IMR-90 (cell line): ENCODE data around the gene PRLR. TPM values are rescaled to one million over a fixed set of nuclear protein-coding genes. Genes with fewer than 3 reads are reported as not detected.

ENCODE experiments used
- ATAC-seq: fragments of 200-7000 bp; cut with Tn5 transposase; 2 replicates; pipeline ENCODE4 v1.9.1; 2020; ENCODE audit warnings: low read depth, mild to moderate bottlenecking, moderate library complexity
- BruUV-seq: library from RNA; stranded (reverse); fragments of 400-500 nt; replicated peaks from 2 replicates; lab custom pipeline; 2021; lab: Mats Ljungman, UMichigan
- CTCF ChIA-PET: fragments of 300-600 bp; formaldehyde crosslinking; extraction: SDS; loops from one replicate; lab custom pipeline; 2021; ENCODE audit warnings: antibody characterized with exemption; lab: Yijun Ruan, JAX
- POLR2A ChIA-PET: fragments of 300-600 bp; sonication (Branson Sonifier 250); formaldehyde crosslinking; loops from one replicate; lab custom pipeline; 2022; ENCODE audit warnings: antibody characterized with exemption; ENCODE audit not compliant: unreplicated experiment; lab: Charles Lee
- DNase-seq: peaks from one replicate; pipeline ENCODE4 v3.0.0; 2013
- H2AFZ ChIP-seq: replicated peaks from 2 replicates; pipeline ENCODE3; 2013; ENCODE audit warnings: low read length, mild to moderate bottlenecking; ENCODE audit not compliant: poor library complexity
- H2AK5ac ChIP-seq: 2 replicates; pipeline ENCODE4 v1.6.1; 2013; ENCODE audit warnings: low read depth, low read length, inconsistent platforms
- H2AK9ac ChIP-seq: replicated peaks from 2 replicates; pipeline ENCODE3; 2013; ENCODE audit warnings: mild to moderate bottlenecking, low read depth, low read length, moderate library complexity; ENCODE audit not compliant: poor library complexity
- H2BK120ac ChIP-seq: 2 replicates; pipeline ENCODE4 v1.6.1; 2013; ENCODE audit warnings: low read depth, low read length, inconsistent platforms
- H2BK15ac ChIP-seq: 3 replicates; pipeline ENCODE4 v1.6.1; 2013; ENCODE audit warnings: low read depth, low read length, inconsistent platforms
- H2BK20ac ChIP-seq: 2 replicates; pipeline ENCODE4 v1.6.1; 2013; ENCODE audit warnings: low read depth, mild to moderate bottlenecking, inconsistent platforms, low read length, moderate library complexity
- H2BK5ac ChIP-seq: 2 replicates; pipeline ENCODE4 v1.6.1; 2013; ENCODE audit warnings: mild to moderate bottlenecking, low read depth, low read length, inconsistent platforms; ENCODE audit not compliant: poor library complexity, severe bottlenecking
- H3K14ac ChIP-seq: replicated peaks from 2 replicates; pipeline ENCODE4 v1.6.1; 2013; ENCODE audit warnings: low read depth, low read length, inconsistent platforms
- H3K18ac ChIP-seq: 2 replicates; pipeline ENCODE4 v1.6.1; 2013; ENCODE audit warnings: low read depth, low read length, control low read depth
- H3K23ac ChIP-seq: 2 replicates; pipeline ENCODE4 v1.6.1; 2013; ENCODE audit warnings: low read depth, low read length, inconsistent platforms
- H3K27ac ChIP-seq: 2 replicates; pipeline ENCODE4 v1.5.1; 2013; ENCODE audit warnings: mild to moderate bottlenecking, control low read depth, low read length; ENCODE audit not compliant: insufficient read depth
- H3K27me3 ChIP-seq: 2 replicates; pipeline ENCODE4 v1.6.1; 2013; ENCODE audit warnings: low read length; ENCODE audit not compliant: control insufficient read depth, insufficient read depth
- H3K36me3 ChIP-seq: 2 replicates; pipeline ENCODE4 v1.6.1; 2013; ENCODE audit warnings: low read length, mixed read lengths; ENCODE audit not compliant: control insufficient read depth, insufficient read depth
- H3K4ac ChIP-seq: 2 replicates; pipeline ENCODE4 v1.6.1; 2013; ENCODE audit warnings: low read depth, low read length, inconsistent platforms
- H3K4me1 ChIP-seq: 2 replicates; pipeline ENCODE4 v1.6.1; 2013; ENCODE audit warnings: low read length, mixed read lengths; ENCODE audit not compliant: control insufficient read depth, insufficient read depth
- H3K4me2 ChIP-seq: 2 replicates; pipeline ENCODE4 v1.6.1; 2013; ENCODE audit warnings: low read depth, mild to moderate bottlenecking, control low read depth, low read length, moderate library complexity
- H3K4me3 ChIP-seq: 2 replicates; pipeline ENCODE4 v1.5.1; 2013; ENCODE audit warnings: low read depth, mild to moderate bottlenecking, control low read depth, low read length, moderate library complexity; ENCODE audit not compliant: insufficient read depth
- H3K56ac ChIP-seq: 2 replicates; pipeline ENCODE4 v1.6.1; 2013; ENCODE audit warnings: low read length, inconsistent platforms; ENCODE audit not compliant: insufficient read depth; ENCODE audit errors: extremely low read depth
- H3K79me1 ChIP-seq, 2 experiments: 2 replicates each; pipeline ENCODE4 v1.6.1; 2013; ENCODE audit warnings: low read length in 2 of 2, inconsistent platforms in 1 of 2, low read depth in 1 of 2
- H3K9ac ChIP-seq: 2 replicates; pipeline ENCODE4 v1.6.1; 2013; ENCODE audit warnings: low read depth, low read length, control low read depth
- H3K9me1 ChIP-seq: 2 replicates; pipeline ENCODE4 v1.6.1; 2013; ENCODE audit warnings: low read length, inconsistent platforms; ENCODE audit not compliant: insufficient read depth
- H3K9me3 ChIP-seq: 2 replicates; pipeline ENCODE4 v1.6.1; 2013; ENCODE audit warnings: low read length; ENCODE audit not compliant: control insufficient read depth, insufficient read depth
- H4K20me1 ChIP-seq: 2 replicates; pipeline ENCODE4 v1.6.1; 2013; ENCODE audit warnings: low read length, inconsistent platforms; ENCODE audit not compliant: insufficient read depth
- H4K5ac ChIP-seq: 2 replicates; pipeline ENCODE4 v1.6.1; 2013; ENCODE audit warnings: mild to moderate bottlenecking, low read depth, low read length, control low read depth
- H4K8ac ChIP-seq, 2 experiments: 2 replicates each; pipeline ENCODE4 v1.6.1; 2013; ENCODE audit warnings: low read depth in 2 of 2, low read length in 2 of 2, control low read depth in 1 of 2, inconsistent platforms in 1 of 2
- H4K91ac ChIP-seq: 2 replicates; pipeline ENCODE4 v1.6.1; 2013; ENCODE audit warnings: low read depth, low read length, inconsistent platforms; ENCODE audit not compliant: insufficient read depth
- MAFK ChIP-seq: IDR thresholded peaks from 2 replicates; pipeline ENCODE4 v1.6.1; 2012; ENCODE audit warnings: low read depth, low read length, improper control_type of control experiment
- dilution Hi-C: fragments of 300-500 bp; cut with HindIII; formaldehyde crosslinking; loops from one replicate; pipeline ENCODE4 v1.14.3; 2018; ENCODE audit warnings: low sequenced_read_pairs; ENCODE audit not compliant: unreplicated experiment
- in situ Hi-C: fragments of 300-500 bp; cut with MboI; formaldehyde crosslinking; loops from 3 replicates; pipeline ENCODE4 v1.14.3; 2019; ENCODE audit warnings: low sequenced_read_pairs, inconsistent platforms, mixed read lengths
- intact Hi-C: fragments of 100-400 bp; cut with micrococcal nuclease; formaldehyde crosslinking; loops from 2 replicates; pipeline ENCODE4 v1.10.0; 2022
- polyA plus RNA-seq, 3 experiments: library from polyadenylated mRNA; depleted of rRNA; stranded (reverse); fragments of >200 nt; gene quantifications; 2 replicates each; pipeline ENCODE4 v1.2.3, GENCODE V29; 2012; ENCODE audit warnings: low replicate concordance in 1 of 3
- total RNA-seq: library from RNA; depleted of rRNA; stranded (reverse); fragments of >200 nt; gene quantifications from 2 replicates; pipeline ENCODE4 v1.2.3, GENCODE V29; 2012
- TF ChIP-seq, protein P1 (sequence below): fragments of 150-350 bp; IDR thresholded peaks from 2 replicates; pipeline ENCODE4 v1.6.1; 2017; ENCODE audit warnings: mild to moderate bottlenecking, antibody characterized with exemption, low read length, low read depth

The PRLR gene
- total and polyA plus RNA-seq, 2 of the 4 experiments (the other 2 are of a cell fraction): 0.24 to 0.54 TPM

DNA sequence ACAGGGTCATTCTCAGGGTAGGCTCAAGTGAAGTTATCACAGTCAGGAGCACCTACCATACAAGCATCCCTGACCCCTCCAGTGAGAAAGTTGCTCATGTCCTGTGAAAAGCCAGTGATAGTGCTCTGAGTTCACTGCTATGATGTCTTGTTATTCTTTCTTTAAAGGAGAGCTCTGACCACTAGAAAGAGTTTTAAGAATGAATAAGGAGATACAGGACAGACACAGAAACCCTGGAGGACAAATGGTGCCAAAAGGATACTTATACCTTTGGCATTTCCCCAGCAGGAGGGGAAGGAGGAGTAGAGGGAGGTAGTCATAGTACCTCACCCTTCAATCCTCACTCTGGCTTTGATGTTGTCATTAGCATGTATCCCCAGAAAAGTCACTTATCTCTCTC is 98.6 kb downstream of the PRLR start:
- no peaks in the 10 kb centered on the region for H3K36me3 ChIP-seq
- no peak overlapping the region for H4K5ac ChIP-seq
- H2BK5ac ChIP-seq: no peak overlapping the region
- H4K91ac ChIP-seq: no peak overlapping the region
- POLR2A ChIA-PET: no interaction called here
- CTCF ChIA-PET: no interaction called here
- H2AFZ ChIP-seq: no peak overlapping the region
- H3K4me3 ChIP-seq: no peak overlapping the region
- no peak overlapping the region for H4K8ac ChIP-seq
- H3K9me3 ChIP-seq: no peaks in the 10 kb centered on the region
- dilution Hi-C loops: no loop called here
- peaks cover 15% of the 10 kb centered on the region for H3K4me1 ChIP-seq
- no peaks in the 10 kb centered on the region for H4K20me1 ChIP-seq
- DNase-seq (peak; percentile 55), ATAC-seq (no peak)
- peak overlapping the region; percentile 29; the same call in 1 of the 3 replicates for H2BK15ac ChIP-seq
- 0 out of 2 replicates have a peak overlapping the region, but pooled peaks have one; percentile 37 for H3K14ac ChIP-seq
- H3K23ac ChIP-seq: peak overlapping the region; percentile 46; the same call in 1 of the 2 replicates
- peak overlapping the region; percentile 4; the same call in 1 of the 2 replicates for H3K4ac ChIP-seq
- H2BK20ac ChIP-seq: 0 out of 2 replicates have a peak overlapping the region, but pooled peaks have one; percentile 20
- no peak overlapping the region for H3K27ac ChIP-seq
- H3K9me1 ChIP-seq: peaks cover 8% of the 10 kb centered on the region
- in situ Hi-C loops: no loop called here
- H3K56ac ChIP-seq: no peak overlapping the region
- peak overlapping the region; percentile 54; the same call in 1 of the 2 replicates for H2AK5ac ChIP-seq
- no peaks in the 10 kb centered on the region for H3K79me1 ChIP-seq
- H2BK120ac ChIP-seq: peak overlapping the region; percentile 20; the same call in 1 of the 2 replicates
- intact Hi-C loops: no loop called here
- H3K27me3 ChIP-seq: no peaks in the 10 kb centered on the region
- no peak for TF ChIP-seq MAFK
- TF ChIP-seq, protein P1, sequence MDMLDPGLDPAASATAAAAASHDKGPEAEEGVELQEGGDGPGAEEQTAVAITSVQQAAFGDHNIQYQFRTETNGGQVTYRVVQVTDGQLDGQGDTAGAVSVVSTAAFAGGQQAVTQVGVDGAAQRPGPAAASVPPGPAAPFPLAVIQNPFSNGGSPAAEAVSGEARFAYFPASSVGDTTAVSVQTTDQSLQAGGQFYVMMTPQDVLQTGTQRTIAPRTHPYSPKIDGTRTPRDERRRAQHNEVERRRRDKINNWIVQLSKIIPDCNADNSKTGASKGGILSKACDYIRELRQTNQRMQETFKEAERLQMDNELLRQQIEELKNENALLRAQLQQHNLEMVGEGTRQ: no peak
- H3K9ac ChIP-seq: no peak overlapping the region
- H3K18ac ChIP-seq: no peak overlapping the region
- no TSS peak for BruUV-seq
- no peak overlapping the region for H2AK9ac ChIP-seq
- no peak overlapping the region for H3K4me2 ChIP-seq
